GM21723 (cell line): Measurements from ENCODE around the gene MPDU1.
"Not testable (repeated sequence)": the region's sequence is repeated elsewhere in the genome, so short reads cannot be mapped to it uniquely, and the experiment has no call there.

Experiments used
- ATAC-seq: cut with Tn5 transposase; IDR thresholded peaks from one replicate; pipeline ENCODE4 v1.9.1; 2021; ENCODE audit warnings: mild to moderate bottlenecking, moderate library complexity; ENCODE audit not compliant: unreplicated experiment

MPDU1 gene

GRCh38 chr17:7580604-7581575, 2.8 kb upstream of the MPDU1 start:
- ATAC-seq: no peak

- ATAC-seq: no peak
These were observed 1.0 kb upstream of the MPDU1 start for GRCh38 chr17:7582396-7583252.

GRCh38 chr17:7586673-7587419, 3.2 kb downstream of the MPDU1 start:
- ATAC-seq: no peak

- no peak for ATAC-seq
These were observed 3.9 kb downstream of the MPDU1 start for GRCh38 chr17:7587420-7588151.

GRCh38 chr17:7588553-7589203, 5.0 kb downstream of the MPDU1 start:
- no peak for ATAC-seq

- ATAC-seq: no peak
These were observed 5.7 kb downstream of the MPDU1 start for GRCh38 chr17:7589204-7589868.

- ATAC-seq: no peak
These were observed 6.4 kb downstream of the MPDU1 start, which contains the start of gene SOX15 for GRCh38 chr17:7589891-7590691. TSS of gene SOX15 (minus strand) at chr17:7590094. CDS start at chr17:7589676, 418 bp downstream.

GRCh38 chr17:7590743-7591142, 7.1 kb downstream of the MPDU1 start:
- ATAC-seq: no peak

GRCh38 chr17:7591596-7591995, 7.9 kb downstream of the MPDU1 start:
- ATAC-seq: no peak

- ATAC-seq: no peak
These were observed 8.9 kb downstream of the MPDU1 start for GRCh38 chr17:7592422-7593021.

- ATAC-seq: no peak
These were observed 9.6 kb downstream of the MPDU1 start for GRCh38 chr17:7593296-7593695.

- not testable (repeated sequence) for ATAC-seq
These were observed 13.9 kb downstream of the MPDU1 start for GRCh38 chr17:7597561-7597960.

GRCh38 chr17:7606280-7606679, 22.6 kb downstream of the MPDU1 start:
- ATAC-seq: no peak

GRCh38 chr17:7610641-7611040, 27.0 kb downstream of the MPDU1 start:
- ATAC-seq: no peak

GRCh38 chr17:7611635-7612293, 28.1 kb downstream of the MPDU1 start:
- no peak for ATAC-seq

- ATAC-seq: no peak
These were observed 28.6 kb downstream of the MPDU1 start for GRCh38 chr17:7612294-7612640.

- no peak for ATAC-seq
These were observed 30.2 kb downstream of the MPDU1 start for GRCh38 chr17:7613769-7614424.
